ENCODE results near the gene AGBL4. TPM values are rescaled to one million over a fixed set of nuclear protein-coding genes. Genes with fewer than 3 reads are reported as not detected.

AGBL4 gene
- total and polyA plus RNA-seq, 2 of the 4 experiments (the other 2 are of a cell fraction): not detected

DNA sequence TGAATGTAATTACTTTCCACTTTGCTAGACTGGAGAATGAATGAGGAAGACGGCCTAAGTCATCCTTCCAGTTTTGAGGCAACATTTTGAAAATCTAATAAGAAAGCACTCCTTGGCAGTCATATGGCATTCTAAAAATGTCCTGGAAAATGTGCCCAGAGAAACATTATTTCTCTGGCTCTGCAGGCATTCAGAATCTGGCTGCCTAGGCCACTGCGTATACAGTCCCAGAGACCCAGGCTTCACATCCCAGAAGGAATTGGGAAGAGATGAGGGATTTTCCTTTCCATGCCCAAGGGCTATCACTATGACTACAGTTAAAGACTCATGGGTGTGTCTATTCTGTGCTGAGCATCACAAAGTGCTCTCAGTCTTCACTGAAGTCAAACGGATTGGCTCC is 1339.9 kb downstream of the AGBL4 start:
- DNase-seq (no peak), ATAC-seq (ENCODE audit: low read depth) (no peak)
- Histone ChIP-seq H2AFZ (replicated peaks; ENCODE audit: low read length, poor library complexity) (no peak overlapping the region), H4K5ac (ENCODE audit: low read depth, low read length) (no peak overlapping the region), H3K18ac (ENCODE audit: low read depth, low read length) (no peak overlapping the region), H3K14ac (replicated peaks; ENCODE audit: low read depth, low read length) (no peak overlapping the region), H2BK15ac (ENCODE audit: low read depth, low read length) (no peak overlapping the region), H3K79me1 (ENCODE audit: low read depth in 1 of 2, low read length in 2 of 2) (no peaks in the 10 kb centered on the region), H3K36me3 (ENCODE audit: control insufficient read depth, insufficient read depth, low read length) (no peaks in the 10 kb centered on the region), H2BK20ac (ENCODE audit: low read depth, low read length) (no peak overlapping the region), H3K56ac (ENCODE audit: extremely low read depth, insufficient read depth, low read length) (no peak overlapping the region), H3K9me1 (ENCODE audit: insufficient read depth, low read length) (no peaks in the 10 kb centered on the region), H3K9ac (ENCODE audit: low read depth, low read length) (no peak overlapping the region), H4K91ac (ENCODE audit: insufficient read depth, low read depth, low read length) (no peak overlapping the region), H3K4me1 (ENCODE audit: control insufficient read depth, insufficient read depth, low read length) (no peaks in the 10 kb centered on the region), H2AK5ac (ENCODE audit: low read depth, low read length) (no peak overlapping the region), H4K20me1 (ENCODE audit: insufficient read depth, low read length) (no peaks in the 10 kb centered on the region), H3K27me3 (ENCODE audit: control insufficient read depth, insufficient read depth, low read length) (no peaks in the 10 kb centered on the region; the same call in 1 of the 2 replicates), H2AK9ac (replicated peaks; ENCODE audit: low read depth, low read length, poor library complexity) (no peak overlapping the region), H2BK120ac (ENCODE audit: low read depth, low read length) (no peak overlapping the region), H4K8ac (ENCODE audit: low read depth in 2 of 2, low read length in 2 of 2) (no peak overlapping the region), H3K4ac (ENCODE audit: low read depth, low read length) (no peak overlapping the region), H3K4me3 (ENCODE audit: insufficient read depth, low read depth, low read length) (no peak overlapping the region), H3K27ac (ENCODE audit: insufficient read depth, low read length) (no peak overlapping the region), H2BK5ac (ENCODE audit: low read depth, low read length, poor library complexity, severe bottlenecking) (no peak overlapping the region), H3K23ac (ENCODE audit: low read depth, low read length) (no peak overlapping the region), H3K4me2 (ENCODE audit: low read depth, low read length) (no peak overlapping the region), H3K9me3 (ENCODE audit: control insufficient read depth, insufficient read depth, low read length) (no peaks in the 10 kb centered on the region)
- no TSS peak for BruUV-seq (replicated peaks)
- dilution Hi-C loops (cut with HindIII; ENCODE audit: low sequenced_read_pairs, unreplicated experiment) (no loop called here), in situ Hi-C loops (cut with MboI; ENCODE audit: low sequenced_read_pairs) (loop anchor here (25.0 kb wide), 1 partner anchor 572 kb away; no protein-coding TSS in a partner anchor), intact Hi-C loops (cut with micrococcal nuclease) (no loop called here)
- TF ChIP-seq, protein P1, sequence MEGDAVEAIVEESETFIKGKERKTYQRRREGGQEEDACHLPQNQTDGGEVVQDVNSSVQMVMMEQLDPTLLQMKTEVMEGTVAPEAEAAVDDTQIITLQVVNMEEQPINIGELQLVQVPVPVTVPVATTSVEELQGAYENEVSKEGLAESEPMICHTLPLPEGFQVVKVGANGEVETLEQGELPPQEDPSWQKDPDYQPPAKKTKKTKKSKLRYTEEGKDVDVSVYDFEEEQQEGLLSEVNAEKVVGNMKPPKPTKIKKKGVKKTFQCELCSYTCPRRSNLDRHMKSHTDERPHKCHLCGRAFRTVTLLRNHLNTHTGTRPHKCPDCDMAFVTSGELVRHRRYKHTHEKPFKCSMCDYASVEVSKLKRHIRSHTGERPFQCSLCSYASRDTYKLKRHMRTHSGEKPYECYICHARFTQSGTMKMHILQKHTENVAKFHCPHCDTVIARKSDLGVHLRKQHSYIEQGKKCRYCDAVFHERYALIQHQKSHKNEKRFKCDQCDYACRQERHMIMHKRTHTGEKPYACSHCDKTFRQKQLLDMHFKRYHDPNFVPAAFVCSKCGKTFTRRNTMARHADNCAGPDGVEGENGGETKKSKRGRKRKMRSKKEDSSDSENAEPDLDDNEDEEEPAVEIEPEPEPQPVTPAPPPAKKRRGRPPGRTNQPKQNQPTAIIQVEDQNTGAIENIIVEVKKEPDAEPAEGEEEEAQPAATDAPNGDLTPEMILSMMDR (conservative IDR thresholded peaks at IDR 0.05; ENCODE audit: low read depth, low read length): no peak
- TF ChIP-seq RCOR1 (IDR thresholded peaks at IDR 0.05; ENCODE audit: insufficient replicate concordance, low read length) (no peak), CHD1 (IDR thresholded peaks at IDR 0.05; ENCODE audit: low read depth, low read length) (no peak), MXI1 (IDR thresholded peaks at IDR 0.05; ENCODE audit: borderline replicate concordance, low read depth, low read length) (no peak), SMC3 (IDR thresholded peaks at IDR 0.05; ENCODE audit: low read depth, low read length) (no peak), MAZ (IDR thresholded peaks at IDR 0.05; ENCODE audit: borderline replicate concordance, low read depth, low read length) (no peak), RAD21 (IDR thresholded peaks at IDR 0.05; ENCODE audit: low read length) (no peak), RFX5 (IDR thresholded peaks at IDR 0.05; ENCODE audit: low read depth, low read length) (no peak), NFE2L2 (IDR thresholded peaks at IDR 0.05; ENCODE audit: low read depth, low read length) (no peak), BHLHE40 (IDR thresholded peaks at IDR 0.05; ENCODE audit: low read depth, low read length) (no peak), CEBPB (IDR thresholded peaks at IDR 0.05; ENCODE audit: low read depth, low read length) (no peak), POLR2A (IDR thresholded peaks at IDR 0.05; ENCODE audit: low read depth, low read length) (no peak), MAFK (IDR thresholded peaks at IDR 0.05; ENCODE audit: low read depth, low read length) (no peak), FOS (IDR thresholded peaks at IDR 0.05; ENCODE audit: low read depth, low read length) (no peak)
- TF ChIP-seq, protein P2, sequence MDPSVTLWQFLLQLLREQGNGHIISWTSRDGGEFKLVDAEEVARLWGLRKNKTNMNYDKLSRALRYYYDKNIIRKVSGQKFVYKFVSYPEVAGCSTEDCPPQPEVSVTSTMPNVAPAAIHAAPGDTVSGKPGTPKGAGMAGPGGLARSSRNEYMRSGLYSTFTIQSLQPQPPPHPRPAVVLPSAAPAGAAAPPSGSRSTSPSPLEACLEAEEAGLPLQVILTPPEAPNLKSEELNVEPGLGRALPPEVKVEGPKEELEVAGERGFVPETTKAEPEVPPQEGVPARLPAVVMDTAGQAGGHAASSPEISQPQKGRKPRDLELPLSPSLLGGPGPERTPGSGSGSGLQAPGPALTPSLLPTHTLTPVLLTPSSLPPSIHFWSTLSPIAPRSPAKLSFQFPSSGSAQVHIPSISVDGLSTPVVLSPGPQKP (IDR thresholded peaks at IDR 0.05; ENCODE audit: borderline replicate concordance, low read depth, low read length): no peak
- TF ChIP-seq, protein P3, sequence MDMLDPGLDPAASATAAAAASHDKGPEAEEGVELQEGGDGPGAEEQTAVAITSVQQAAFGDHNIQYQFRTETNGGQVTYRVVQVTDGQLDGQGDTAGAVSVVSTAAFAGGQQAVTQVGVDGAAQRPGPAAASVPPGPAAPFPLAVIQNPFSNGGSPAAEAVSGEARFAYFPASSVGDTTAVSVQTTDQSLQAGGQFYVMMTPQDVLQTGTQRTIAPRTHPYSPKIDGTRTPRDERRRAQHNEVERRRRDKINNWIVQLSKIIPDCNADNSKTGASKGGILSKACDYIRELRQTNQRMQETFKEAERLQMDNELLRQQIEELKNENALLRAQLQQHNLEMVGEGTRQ (IDR thresholded peaks at IDR 0.05; ENCODE audit: low read depth, low read length): no peak
- ChIA-PET CTCF (no interaction called here), POLR2A (ENCODE audit: unreplicated experiment) (no interaction called here)
- WGBS, 2 experiments (ENCODE audit: extremely low coverage in 2 of 2, insufficient read length in 1 of 2): no CpG with 5 or more reads among the region's 3 CpGs
